GM12878 (cell line): Measurements from ENCODE around the gene CGB2.

Experiments
- EZH2 ChIP-seq: IDR thresholded peaks from 2 replicates; pipeline ENCODE4 v1.6.1; 2012; ENCODE audit warnings: low read depth, mild to moderate bottlenecking, control low read depth, inconsistent platforms, low read length, borderline replicate concordance; ENCODE audit not compliant: control insufficient read depth
- HCFC1 ChIP-seq: fragments of 150-350 bp; IDR thresholded peaks from 2 replicates; pipeline ENCODE4 v1.6.1; 2014; ENCODE audit warnings: low read length
- KDM1A ChIP-seq: fragments of 200-600 bp; sonication (generic); IDR thresholded peaks from 2 replicates; pipeline ENCODE4 v1.6.1; 2016; ENCODE audit warnings: borderline replicate concordance
- POLR2A ChIP-seq: IDR thresholded peaks from 2 replicates; pipeline ENCODE4 v1.6.1; 2011; ENCODE audit warnings: low read depth, mild to moderate bottlenecking, low read length
- POLR2AphosphoS5 ChIP-seq: IDR thresholded peaks from 2 replicates; pipeline ENCODE4 v1.6.1; 2011; ENCODE audit warnings: mild to moderate bottlenecking, low read length, inconsistent platforms
- RCOR1 ChIP-seq: conservative IDR thresholded peaks from 2 replicates; pipeline ENCODE4 v1.6.1; 2012; ENCODE audit warnings: low read depth, low read length, improper control_type of control experiment
- SPI1 ChIP-seq: IDR thresholded peaks from 2 replicates; pipeline ENCODE4 v1.6.1; 2011; ENCODE audit warnings: low read depth, mild to moderate bottlenecking, low read length, moderate library complexity, borderline replicate concordance; ENCODE audit not compliant: insufficient read depth
- TAF1 ChIP-seq: IDR thresholded peaks from 2 replicates; pipeline ENCODE4 v1.6.1; 2011; ENCODE audit warnings: mild to moderate bottlenecking, low read depth, low read length, borderline replicate concordance
- ZNF274 ChIP-seq: IDR thresholded peaks from one replicate; pipeline ENCODE4 v1.8.0; 2011; ENCODE audit not compliant: insufficient read length, insufficient read depth
- TF ChIP-seq, protein P1 (sequence below), 3 experiments: IDR thresholded peaks in 2 of 3; conservative IDR thresholded peaks in 1 of 3; 2 replicates each; pipeline ENCODE4 v1.5.1; 2011; ENCODE audit warnings: low read depth in 3 of 3, low read length in 3 of 3, mild to moderate bottlenecking in 3 of 3, control low read depth in 2 of 3, moderate library complexity in 2 of 3, inconsistent platforms in 1 of 3, mixed read lengths in 1 of 3; ENCODE audit not compliant: control insufficient read depth in 2 of 3, insufficient read depth in 1 of 3; ENCODE audit errors: extremely low read depth in 1 of 3

DNA sequence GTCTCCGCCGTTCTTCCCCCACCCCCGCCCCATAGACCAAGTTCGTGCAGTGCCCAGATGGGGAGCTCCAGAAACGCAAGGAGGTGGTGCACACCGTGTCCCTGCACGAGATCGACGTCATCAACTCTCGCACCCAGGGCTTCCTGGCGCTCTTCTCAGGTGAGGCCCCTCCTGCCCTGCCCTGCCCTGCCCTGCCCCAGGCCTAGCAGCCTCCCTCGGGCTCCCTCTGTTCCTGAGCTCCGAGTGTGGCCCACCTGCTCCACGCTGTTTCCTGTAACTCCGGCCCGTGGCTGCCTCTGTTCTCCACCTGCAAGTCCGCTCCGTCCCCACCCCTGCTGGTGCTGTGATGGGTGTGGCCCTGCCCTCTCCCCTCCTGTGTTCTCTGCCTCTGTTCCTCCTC lies 21.2 kb upstream of the CGB2 start:
- TF ChIP-seq POLR2A (no peak), TAF1 (no peak), HCFC1 (no peak), SPI1 (no peak), EZH2 (no peak), KDM1A (no peak), ZNF274 (no peak), POLR2AphosphoS5 (no peak), RCOR1 (no peak)
- TF ChIP-seq, protein P1, sequence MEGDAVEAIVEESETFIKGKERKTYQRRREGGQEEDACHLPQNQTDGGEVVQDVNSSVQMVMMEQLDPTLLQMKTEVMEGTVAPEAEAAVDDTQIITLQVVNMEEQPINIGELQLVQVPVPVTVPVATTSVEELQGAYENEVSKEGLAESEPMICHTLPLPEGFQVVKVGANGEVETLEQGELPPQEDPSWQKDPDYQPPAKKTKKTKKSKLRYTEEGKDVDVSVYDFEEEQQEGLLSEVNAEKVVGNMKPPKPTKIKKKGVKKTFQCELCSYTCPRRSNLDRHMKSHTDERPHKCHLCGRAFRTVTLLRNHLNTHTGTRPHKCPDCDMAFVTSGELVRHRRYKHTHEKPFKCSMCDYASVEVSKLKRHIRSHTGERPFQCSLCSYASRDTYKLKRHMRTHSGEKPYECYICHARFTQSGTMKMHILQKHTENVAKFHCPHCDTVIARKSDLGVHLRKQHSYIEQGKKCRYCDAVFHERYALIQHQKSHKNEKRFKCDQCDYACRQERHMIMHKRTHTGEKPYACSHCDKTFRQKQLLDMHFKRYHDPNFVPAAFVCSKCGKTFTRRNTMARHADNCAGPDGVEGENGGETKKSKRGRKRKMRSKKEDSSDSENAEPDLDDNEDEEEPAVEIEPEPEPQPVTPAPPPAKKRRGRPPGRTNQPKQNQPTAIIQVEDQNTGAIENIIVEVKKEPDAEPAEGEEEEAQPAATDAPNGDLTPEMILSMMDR (IDR thresholded peaks at IDR 0.05 in 2 of 3, conservative IDR thresholded peaks at IDR 0.05 in 1 of 3; ENCODE audit: control insufficient read depth in 2 of 3, extremely low read depth in 1 of 3, insufficient read depth in 1 of 3, low read depth in 3 of 3, low read length in 3 of 3), result no peak
